ENCODE data around the gene VMP1. TPM values are rescaled to one million over a fixed set of nuclear protein-coding genes. Genes with fewer than 3 reads are reported as not detected.
A peak's percentile ranks its signal among the peaks of the same experiment; 100 is the strongest.

VMP1 gene
- total and polyA plus RNA-seq, 2 of the 13 experiments (the other 11 are each of a cell fraction or from before 2014, with no cell fraction given): 186 to 271 TPM

DNA sequence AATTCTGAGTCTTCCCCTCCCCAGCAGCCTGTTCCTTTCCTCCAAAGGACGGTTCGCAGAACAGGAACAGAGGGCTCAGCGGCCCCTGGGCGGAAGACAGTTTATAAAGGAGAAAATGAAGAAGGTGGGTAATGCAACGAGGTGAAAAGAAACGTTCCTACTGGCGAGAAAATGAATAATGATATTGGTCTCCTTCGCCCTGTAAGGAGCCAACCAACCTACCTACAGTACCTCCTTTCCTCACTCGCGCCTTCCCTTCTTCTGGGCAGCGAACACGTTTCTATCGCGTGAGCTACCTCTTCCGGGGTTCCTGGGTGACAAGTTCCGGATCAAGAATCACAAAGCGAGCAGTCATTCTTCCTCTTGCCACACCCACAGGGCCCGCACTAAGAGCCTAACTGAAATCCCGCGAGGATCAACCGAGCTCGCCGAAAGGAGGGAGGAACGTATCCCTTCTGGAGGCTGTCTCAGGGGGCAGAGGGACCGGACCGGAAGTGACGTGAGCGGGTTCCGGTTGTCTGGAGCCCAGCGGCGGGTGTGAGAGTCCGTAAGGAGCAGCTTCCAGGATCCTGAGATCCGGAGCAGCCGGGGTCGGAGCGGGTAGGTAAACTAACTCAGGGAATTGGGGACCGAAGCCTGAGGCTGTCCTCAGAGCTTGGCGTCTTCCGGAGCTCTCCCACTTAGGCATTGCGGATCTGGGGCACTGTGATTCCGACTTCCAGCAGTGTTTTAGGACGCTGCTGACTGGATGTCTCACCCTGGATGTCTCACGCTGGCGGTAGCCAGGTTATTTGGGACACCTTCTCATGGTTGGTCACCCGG, at the start of gene VMP1, which contains the start of gene PTRH2 (continued):
- TF ChIP-seq ATF5 (CRISPR knock-in tag; IDR thresholded peaks at IDR 0.05; ENCODE audit: low read depth): no peak
- TF ChIP-seq, protein P1, sequence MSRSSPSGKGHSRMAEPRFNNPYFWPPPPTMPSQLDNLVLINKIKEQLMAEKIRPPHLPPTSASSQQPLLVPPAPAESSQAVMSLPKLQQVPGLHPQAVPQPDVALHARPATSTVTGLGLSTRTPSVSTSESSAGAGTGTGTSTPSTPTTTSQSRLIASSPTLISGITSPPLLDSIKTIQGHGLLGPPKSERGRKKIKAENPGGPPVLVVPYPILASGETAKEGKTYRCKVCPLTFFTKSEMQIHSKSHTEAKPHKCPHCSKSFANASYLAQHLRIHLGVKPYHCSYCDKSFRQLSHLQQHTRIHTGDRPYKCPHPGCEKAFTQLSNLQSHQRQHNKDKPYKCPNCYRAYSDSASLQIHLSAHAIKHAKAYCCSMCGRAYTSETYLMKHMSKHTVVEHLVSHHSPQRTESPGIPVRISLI (CRISPR knock-in tag; IDR thresholded peaks at IDR 0.05; ENCODE audit: borderline replicate concordance): no peak
- TF ChIP-seq, protein P2, sequence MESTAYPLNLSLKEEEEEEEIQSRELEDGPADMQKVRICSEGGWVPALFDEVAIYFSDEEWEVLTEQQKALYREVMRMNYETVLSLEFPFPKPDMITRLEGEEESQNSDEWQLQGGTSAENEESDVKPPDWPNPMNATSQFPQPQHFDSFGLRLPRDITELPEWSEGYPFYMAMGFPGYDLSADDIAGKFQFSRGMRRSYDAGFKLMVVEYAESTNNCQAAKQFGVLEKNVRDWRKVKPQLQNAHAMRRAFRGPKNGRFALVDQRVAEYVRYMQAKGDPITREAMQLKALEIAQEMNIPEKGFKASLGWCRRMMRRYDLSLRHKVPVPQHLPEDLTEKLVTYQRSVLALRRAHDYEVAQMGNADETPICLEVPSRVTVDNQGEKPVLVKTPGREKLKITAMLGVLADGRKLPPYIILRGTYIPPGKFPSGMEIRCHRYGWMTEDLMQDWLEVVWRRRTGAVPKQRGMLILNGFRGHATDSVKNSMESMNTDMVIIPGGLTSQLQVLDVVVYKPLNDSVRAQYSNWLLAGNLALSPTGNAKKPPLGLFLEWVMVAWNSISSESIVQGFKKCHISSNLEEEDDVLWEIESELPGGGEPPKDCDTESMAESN (CRISPR knock-in tag; conservative IDR thresholded peaks at IDR 0.05): peak; percentile 84
- peak; percentile 54 for TF ChIP-seq ZNF777 (CRISPR knock-in tag; IDR thresholded peaks at IDR 0.05)
- peak; percentile 56; the same call in 1 of the 2 replicates for TF ChIP-seq ZNF747 (CRISPR knock-in tag; IDR thresholded peaks at IDR 0.05; ENCODE audit: borderline replicate concordance)
- peak; percentile 93 for TF ChIP-seq TAF1 (CRISPR knock-in tag; IDR thresholded peaks at IDR 0.05)
- no peak for TF ChIP-seq TCF12 (IDR thresholded peaks at IDR 0.05)
- peak; percentile 74; the same call in 1 of the 2 replicates for TF ChIP-seq TCF12 (CRISPR knock-in tag; IDR thresholded peaks at IDR 0.05)
- peak; percentile 11; the same call in 1 of the 2 replicates for TF ChIP-seq EEA1 (CRISPR knock-in tag; IDR thresholded peaks at IDR 0.05; ENCODE audit: borderline replicate concordance)
- TF ChIP-seq CCDC6 (CRISPR knock-in tag; IDR thresholded peaks at IDR 0.05): peak; percentile 95
- TF ChIP-seq ZNF230 (CRISPR knock-in tag; IDR thresholded peaks at IDR 0.05): 0 out of 2 replicates have a peak, but pooled peaks have one; percentile 20
- peak; percentile 98 for TF ChIP-seq YEATS2 (CRISPR knock-in tag; IDR thresholded peaks at IDR 0.05; ENCODE audit: borderline replicate concordance)
- TF ChIP-seq FOSL2 (CRISPR knock-in tag; IDR thresholded peaks at IDR 0.05): peak; percentile 73
- TF ChIP-seq NFYB (CRISPR knock-in tag; IDR thresholded peaks at IDR 0.05): peak; percentile 56; the same call in 1 of the 2 replicates
- TF ChIP-seq ZBTB34 (CRISPR knock-in tag; IDR thresholded peaks at IDR 0.05): no peak
- TF ChIP-seq, protein P3, sequence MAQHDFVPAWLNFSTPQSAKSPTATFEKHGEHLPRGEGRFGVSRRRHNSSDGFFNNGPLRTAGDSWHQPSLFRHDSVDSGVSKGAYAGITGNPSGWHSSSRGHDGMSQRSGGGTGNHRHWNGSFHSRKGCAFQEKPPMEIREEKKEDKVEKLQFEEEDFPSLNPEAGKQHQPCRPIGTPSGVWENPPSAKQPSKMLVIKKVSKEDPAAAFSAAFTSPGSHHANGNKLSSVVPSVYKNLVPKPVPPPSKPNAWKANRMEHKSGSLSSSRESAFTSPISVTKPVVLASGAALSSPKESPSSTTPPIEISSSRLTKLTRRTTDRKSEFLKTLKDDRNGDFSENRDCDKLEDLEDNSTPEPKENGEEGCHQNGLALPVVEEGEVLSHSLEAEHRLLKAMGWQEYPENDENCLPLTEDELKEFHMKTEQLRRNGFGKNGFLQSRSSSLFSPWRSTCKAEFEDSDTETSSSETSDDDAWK (CRISPR knock-in tag; IDR thresholded peaks at IDR 0.05): no peak
- TF ChIP-seq KDM3A (CRISPR knock-in tag; IDR thresholded peaks at IDR 0.05; ENCODE audit: low read depth): peak; percentile 33; the same call in 1 of the 2 replicates
- TF ChIP-seq HNF1B (CRISPR knock-in tag; IDR thresholded peaks at IDR 0.05): 0 out of 2 replicates have a peak, but pooled peaks have one; percentile 68
- TF ChIP-seq MBD4 (IDR thresholded peaks at IDR 0.05; ENCODE audit: borderline replicate concordance, low read length): no peak
- TF ChIP-seq ZNF547 (CRISPR knock-in tag; IDR thresholded peaks at IDR 0.05): peak; percentile 24
- 0 out of 2 replicates have a peak, but pooled peaks have one; percentile 13 for TF ChIP-seq ARHGAP35 (CRISPR knock-in tag; IDR thresholded peaks at IDR 0.05; ENCODE audit: borderline replicate concordance)
